K562 (cell line): ENCODE data around the gene SDS. TPM values are rescaled to one million over a fixed set of nuclear protein-coding genes. Genes with fewer than 3 reads are reported as not detected.
A peak's percentile ranks its signal among the peaks of the same experiment; 100 is the strongest.

Source experiments
- BRD9 ChIP-seq: fragments of 450-650 bp; IDR thresholded peaks from 2 replicates; pipeline ENCODE4 v1.6.1; 2018; ENCODE audit warnings: low read depth; ENCODE audit not compliant: partially characterized antibody
- CBX5 ChIP-seq: IDR thresholded peaks from 2 replicates; pipeline ENCODE4 v1.6.1; 2014; ENCODE audit warnings: low read depth, borderline replicate concordance
- NUFIP1 ChIP-seq: fragments of 450-650 bp; IDR thresholded peaks from 2 replicates; pipeline ENCODE4 v1.6.1; 2018; ENCODE audit not compliant: partially characterized antibody
- RBBP5 ChIP-seq: fragments of 200-600 bp; sonication (generic); IDR thresholded peaks from 2 replicates; pipeline ENCODE4 v1.6.1; 2012; ENCODE audit warnings: borderline replicate concordance, mild to moderate bottlenecking, low read length, control low read depth, inconsistent platforms; ENCODE audit not compliant: insufficient read depth, poor library complexity, severe bottlenecking
- RBM25 ChIP-seq: fragments of 200-400 bp; formaldehyde crosslinking; IDR thresholded peaks from 2 replicates; pipeline ENCODE4 v1.6.1; 2018; ENCODE audit warnings: low read length, low read depth, moderate library complexity; ENCODE audit not compliant: severe bottlenecking
- TCF3 ChIP-seq: sonication (generic); formaldehyde crosslinking; IDR thresholded peaks from 2 replicates; pipeline ENCODE4 v1.4.0; 2020; ENCODE audit warnings: mild to moderate bottlenecking, missing genetic modification reagents
- ZFP36 ChIP-seq: fragments of 150-350 bp; IDR thresholded peaks from 2 replicates; pipeline ENCODE4 v1.6.1; 2018; ENCODE audit warnings: low read length, low read depth; ENCODE audit not compliant: partially characterized antibody
- ZNF24 ChIP-seq: fragments of 450-650 bp; IDR thresholded peaks from 2 replicates; pipeline ENCODE4 v1.6.1; 2016
- ZNF324 ChIP-seq: fragments of 250-450 bp; sonication (Bioruptor Pico); IDR thresholded peaks from 2 replicates; pipeline ENCODE4 v1.4.0; 2020; ENCODE audit warnings: mild to moderate bottlenecking
- ZNF586 ChIP-seq: fragments of 450-650 bp; formaldehyde crosslinking; conservative IDR thresholded peaks from 2 replicates; pipeline ENCODE4 v1.4.0; 2020; ENCODE audit warnings: mild to moderate bottlenecking, moderate library complexity
- ZSCAN29 ChIP-seq: fragments of 450-650 bp; IDR thresholded peaks from 2 replicates; pipeline ENCODE4 v1.6.1; 2017
- polyA plus RNA-seq, 8 experiments: library from polyadenylated mRNA; depleted of rRNA in 4 of 8; stranded (reverse) in 5 of 8; unstranded in 3 of 8; fragments of >200 nt; fragmentation: Nextera tagmentation in 2 of 8; fragmentation: Illumina TruSeq in 1 of 8; extraction: Ambion mirVana in 2 of 8; extraction: Trizol in 1 of 8; gene quantifications; 2 replicates each; pipeline versions ENCODE4 v1.2.1 to v1.2.3, GENCODE V29; 2011 to 2014; ENCODE audit warnings: inconsistent platforms in 1 of 8, missing spikeins in 1 of 8
- total RNA-seq, 7 experiments: library from RNA; depleted of rRNA in 6 of 7; stranded (reverse); fragments of >200 nt in 6 of 7; fragmentation: Illumina TruSeq in 2 of 7; extraction: Trizol in 2 of 7; gene quantifications; 2 replicates each; pipeline versions ENCODE4 v1.2.1 to v1.2.3, GENCODE V29; 2011 to 2021; ENCODE audit warnings: low replicate concordance in 1 of 7
- TF ChIP-seq, protein P1 (sequence below): IDR thresholded peaks from 3 replicates; pipeline ENCODE4 v1.6.1; 2011; ENCODE audit warnings: borderline replicate concordance, mild to moderate bottlenecking, moderate library complexity; ENCODE audit not compliant: insufficient read length; ENCODE audit errors: extremely low read depth
- TF ChIP-seq, protein P2 (sequence below): fragments of 250-450 bp; sonication (Bioruptor Pico); IDR thresholded peaks from 2 replicates; pipeline ENCODE4 v1.4.0; 2020; ENCODE audit warnings: mild to moderate bottlenecking
- TF ChIP-seq, protein P3 (sequence below): fragments of 250-450 bp; sonication (Bioruptor Pico); IDR thresholded peaks from 2 replicates; pipeline ENCODE4 v1.8.0; 2021; ENCODE audit warnings: mild to moderate bottlenecking, moderate library complexity

Gene SDS
- total and polyA plus RNA-seq, 9 of the 15 experiments (the other 6 are each of a cell fraction or from before 2014, with no cell fraction given), result 0.07 to 1.1 (median 0.12) TPM; not detected in 1

DNA sequence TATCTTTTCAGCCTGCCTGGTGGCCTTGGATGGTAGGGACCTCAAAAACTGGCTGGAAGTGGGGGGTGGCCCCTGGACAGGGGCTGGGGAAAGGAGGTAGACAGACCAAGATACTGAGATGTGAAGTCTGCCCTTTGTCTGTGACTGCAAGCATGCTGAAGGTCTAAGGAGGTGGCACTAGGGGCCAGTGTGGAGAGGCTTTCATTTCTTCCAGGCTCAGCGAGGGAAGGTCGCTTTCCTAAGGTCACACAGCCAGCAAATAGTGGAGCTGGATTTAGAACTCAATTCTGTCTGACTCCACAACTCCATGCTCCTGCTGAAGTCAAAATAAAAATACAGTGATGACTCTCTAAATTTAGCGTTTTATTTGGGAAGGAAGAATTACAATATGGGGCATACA lies 56.6 kb downstream of the SDS start (continued):
- TF ChIP-seq, protein P1, sequence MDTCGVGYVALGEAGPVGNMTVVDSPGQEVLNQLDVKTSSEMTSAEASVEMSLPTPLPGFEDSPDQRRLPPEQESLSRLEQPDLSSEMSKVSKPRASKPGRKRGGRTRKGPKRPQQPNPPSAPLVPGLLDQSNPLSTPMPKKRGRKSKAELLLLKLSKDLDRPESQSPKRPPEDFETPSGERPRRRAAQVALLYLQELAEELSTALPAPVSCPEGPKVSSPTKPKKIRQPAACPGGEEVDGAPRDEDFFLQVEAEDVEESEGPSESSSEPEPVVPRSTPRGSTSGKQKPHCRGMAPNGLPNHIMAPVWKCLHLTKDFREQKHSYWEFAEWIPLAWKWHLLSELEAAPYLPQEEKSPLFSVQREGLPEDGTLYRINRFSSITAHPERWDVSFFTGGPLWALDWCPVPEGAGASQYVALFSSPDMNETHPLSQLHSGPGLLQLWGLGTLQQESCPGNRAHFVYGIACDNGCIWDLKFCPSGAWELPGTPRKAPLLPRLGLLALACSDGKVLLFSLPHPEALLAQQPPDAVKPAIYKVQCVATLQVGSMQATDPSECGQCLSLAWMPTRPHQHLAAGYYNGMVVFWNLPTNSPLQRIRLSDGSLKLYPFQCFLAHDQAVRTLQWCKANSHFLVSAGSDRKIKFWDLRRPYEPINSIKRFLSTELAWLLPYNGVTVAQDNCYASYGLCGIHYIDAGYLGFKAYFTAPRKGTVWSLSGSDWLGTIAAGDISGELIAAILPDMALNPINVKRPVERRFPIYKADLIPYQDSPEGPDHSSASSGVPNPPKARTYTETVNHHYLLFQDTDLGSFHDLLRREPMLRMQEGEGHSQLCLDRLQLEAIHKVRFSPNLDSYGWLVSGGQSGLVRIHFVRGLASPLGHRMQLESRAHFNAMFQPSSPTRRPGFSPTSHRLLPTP, result no peak
- peak; percentile 77 for TF ChIP-seq ZNF24
- TF ChIP-seq, protein P2, sequence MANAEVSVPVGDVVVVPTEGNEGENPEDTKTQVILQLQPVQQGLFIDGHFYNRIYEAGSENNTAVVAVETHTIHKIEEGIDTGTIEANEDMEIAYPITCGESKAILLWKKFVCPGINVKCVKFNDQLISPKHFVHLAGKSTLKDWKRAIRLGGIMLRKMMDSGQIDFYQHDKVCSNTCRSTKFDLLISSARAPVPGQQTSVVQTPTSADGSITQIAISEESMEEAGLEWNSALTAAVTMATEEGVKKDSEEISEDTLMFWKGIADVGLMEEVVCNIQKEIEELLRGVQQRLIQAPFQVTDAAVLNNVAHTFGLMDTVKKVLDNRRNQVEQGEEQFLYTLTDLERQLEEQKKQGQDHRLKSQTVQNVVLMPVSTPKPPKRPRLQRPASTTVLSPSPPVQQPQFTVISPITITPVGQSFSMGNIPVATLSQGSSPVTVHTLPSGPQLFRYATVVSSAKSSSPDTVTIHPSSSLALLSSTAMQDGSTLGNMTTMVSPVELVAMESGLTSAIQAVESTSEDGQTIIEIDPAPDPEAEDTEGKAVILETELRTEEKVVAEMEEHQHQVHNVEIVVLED (CRISPR knock-in tag), result no peak
- TF ChIP-seq NUFIP1, result no peak
- TF ChIP-seq RBM25, result peak; percentile 84
- TF ChIP-seq ZFP36, result peak; percentile 82
- TF ChIP-seq TCF3, result no peak
- no peak for TF ChIP-seq ZNF324
- no peak for TF ChIP-seq RBBP5
- no peak for TF ChIP-seq CBX5
- no peak for TF ChIP-seq BRD9
- TF ChIP-seq, protein P3, sequence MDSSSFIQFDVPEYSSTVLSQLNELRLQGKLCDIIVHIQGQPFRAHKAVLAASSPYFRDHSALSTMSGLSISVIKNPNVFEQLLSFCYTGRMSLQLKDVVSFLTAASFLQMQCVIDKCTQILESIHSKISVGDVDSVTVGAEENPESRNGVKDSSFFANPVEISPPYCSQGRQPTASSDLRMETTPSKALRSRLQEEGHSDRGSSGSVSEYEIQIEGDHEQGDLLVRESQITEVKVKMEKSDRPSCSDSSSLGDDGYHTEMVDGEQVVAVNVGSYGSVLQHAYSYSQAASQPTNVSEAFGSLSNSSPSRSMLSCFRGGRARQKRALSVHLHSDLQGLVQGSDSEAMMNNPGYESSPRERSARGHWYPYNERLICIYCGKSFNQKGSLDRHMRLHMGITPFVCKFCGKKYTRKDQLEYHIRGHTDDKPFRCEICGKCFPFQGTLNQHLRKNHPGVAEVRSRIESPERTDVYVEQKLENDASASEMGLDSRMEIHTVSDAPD, result no peak
- TF ChIP-seq ZSCAN29, result no peak
- TF ChIP-seq ZNF586, result no peak
